Measurements from ENCODE around the gene LILRA2.
A peak's percentile ranks its signal among the peaks of the same experiment; 100 is the strongest.
"Not testable (repeated sequence)": the region's sequence is repeated elsewhere in the genome, so short reads cannot be mapped to it uniquely, and the experiment has no call there.

The LILRA2 gene

DNA sequence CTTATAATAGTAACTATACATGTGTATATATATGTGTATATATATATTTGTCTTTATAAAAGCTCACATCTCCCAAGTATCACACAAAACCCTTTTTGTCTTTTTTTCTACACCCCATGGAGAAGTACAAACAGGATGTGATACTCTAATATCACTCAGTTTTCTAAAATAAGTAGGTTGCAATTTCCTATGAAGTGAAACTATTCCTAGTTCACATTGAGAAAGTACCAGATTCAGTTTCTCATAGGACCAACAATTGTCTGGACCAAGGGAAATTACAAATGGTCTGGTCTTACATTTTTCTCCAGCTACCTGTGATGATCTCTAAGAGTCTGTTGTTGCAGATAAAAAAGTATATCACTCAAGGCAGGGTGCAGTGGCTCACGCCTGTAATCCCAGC is 38.8 kb downstream of the LILRA2 start:
- no peak for DNase-seq

DNA sequence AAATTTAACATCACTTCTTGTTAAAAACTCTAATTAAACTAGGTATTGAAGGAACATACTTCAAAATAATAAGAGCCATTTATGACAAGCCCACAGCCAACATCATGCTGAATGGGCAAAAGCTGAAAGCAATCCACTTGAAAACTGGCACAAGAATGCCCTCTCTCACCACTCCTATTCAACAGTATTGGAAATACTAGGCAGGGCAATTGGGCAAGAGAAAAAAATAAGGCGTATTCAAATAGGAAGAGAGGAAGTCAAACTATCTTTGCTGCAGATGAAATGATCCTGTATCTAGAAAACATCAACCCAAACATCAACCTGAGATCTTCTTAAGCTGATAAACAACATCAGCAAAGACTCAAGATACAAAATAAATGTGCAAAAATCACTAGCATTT is 41.1 kb downstream of the LILRA2 start:
- no peak for DNase-seq

DNA sequence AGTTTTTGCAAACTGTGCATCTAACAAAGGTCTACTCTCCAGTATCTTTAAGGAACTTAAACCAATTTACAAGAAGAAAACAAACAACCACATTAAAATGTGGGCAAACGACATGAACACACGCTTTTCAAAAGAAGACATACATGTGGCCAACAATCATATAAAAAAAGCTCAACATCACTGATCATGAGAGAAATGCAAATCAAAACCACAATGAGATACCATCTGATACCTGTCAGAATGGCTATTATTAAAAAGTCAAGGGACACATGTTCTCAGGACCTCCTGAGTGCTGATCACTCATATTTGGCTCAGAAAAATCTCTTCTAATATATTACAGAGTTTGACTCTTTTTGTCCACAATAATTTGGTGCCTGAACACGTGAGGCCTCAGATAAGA is 42.5 kb downstream of the LILRA2 start:
- no peak for DNase-seq

DNA sequence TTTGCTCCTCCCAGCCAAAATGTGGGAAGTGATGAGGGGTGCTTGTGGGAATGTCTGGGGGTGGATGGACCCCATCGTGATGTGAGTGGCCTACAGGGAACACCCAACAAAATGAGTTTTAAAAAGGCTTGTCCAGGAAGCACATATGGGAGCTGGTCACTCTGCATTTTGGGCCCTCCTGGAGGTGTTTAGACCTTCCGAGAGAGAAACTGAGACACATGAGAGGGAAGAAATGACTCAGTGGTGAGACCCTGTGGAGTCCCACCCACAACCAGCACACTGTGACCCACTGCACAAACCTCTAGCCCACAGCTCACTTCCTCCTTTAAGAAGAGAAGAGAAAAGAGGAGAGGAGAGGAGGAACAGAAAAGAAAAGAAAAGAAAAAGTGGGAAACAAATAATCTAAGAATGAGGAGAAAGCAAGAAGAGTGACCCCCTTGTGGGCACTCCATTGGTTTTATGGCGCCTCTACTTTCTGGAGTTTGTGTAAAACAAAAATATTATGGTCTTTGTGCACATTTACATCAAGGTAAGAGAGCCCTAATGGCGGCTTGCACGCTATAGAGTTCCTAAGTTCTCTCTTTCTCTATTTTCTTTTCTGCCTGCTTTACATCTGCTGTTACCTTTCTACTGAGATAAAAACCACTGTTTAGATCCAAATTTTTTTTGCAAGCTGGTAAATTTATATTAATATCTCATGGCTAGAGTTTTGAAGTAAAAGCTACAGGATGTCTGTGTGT is 43.4 kb downstream of the LILRA2 start:
- no peak for DNase-seq

DNA sequence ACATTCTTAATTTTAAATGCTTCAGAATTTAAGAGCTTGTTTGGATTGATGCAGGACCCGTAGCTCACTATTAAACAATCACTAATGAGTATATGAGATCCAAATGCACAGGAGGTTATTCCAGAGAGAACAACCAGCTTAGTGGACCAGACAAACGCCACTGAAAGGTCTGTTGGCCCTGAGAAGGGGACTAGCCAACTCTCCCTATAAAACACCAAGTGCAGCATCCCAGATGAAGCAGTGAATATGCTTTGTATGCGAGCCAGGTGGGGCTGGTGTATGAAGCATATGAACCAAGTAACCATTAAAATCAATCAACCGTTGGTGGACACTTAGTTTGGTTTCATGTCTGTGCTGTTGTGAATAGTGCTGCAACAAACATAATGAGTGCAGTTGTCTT is 46.9 kb downstream of the LILRA2 start:
- DNase-seq: no peak

DNA sequence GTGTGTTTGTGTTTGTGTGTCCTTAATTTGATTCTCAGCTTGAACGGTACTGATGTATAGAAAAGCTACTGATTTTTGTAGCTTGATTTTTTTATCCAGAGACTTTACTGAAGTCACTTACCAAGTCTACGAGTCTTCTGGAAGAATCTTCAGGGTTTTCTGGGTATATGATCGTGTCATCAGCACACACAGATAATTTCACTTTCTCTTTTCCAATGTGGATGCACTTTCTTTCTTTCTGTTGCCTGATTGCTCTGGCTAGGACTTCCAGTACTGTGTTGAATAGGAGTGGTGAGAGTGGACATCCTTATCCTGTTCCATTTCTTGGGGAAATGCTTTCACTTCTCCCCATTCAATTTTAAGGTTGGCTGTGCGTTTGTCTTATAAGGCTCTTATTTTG is 48.8 kb downstream of the LILRA2 start:
- DNase-seq: no peak

DNA sequence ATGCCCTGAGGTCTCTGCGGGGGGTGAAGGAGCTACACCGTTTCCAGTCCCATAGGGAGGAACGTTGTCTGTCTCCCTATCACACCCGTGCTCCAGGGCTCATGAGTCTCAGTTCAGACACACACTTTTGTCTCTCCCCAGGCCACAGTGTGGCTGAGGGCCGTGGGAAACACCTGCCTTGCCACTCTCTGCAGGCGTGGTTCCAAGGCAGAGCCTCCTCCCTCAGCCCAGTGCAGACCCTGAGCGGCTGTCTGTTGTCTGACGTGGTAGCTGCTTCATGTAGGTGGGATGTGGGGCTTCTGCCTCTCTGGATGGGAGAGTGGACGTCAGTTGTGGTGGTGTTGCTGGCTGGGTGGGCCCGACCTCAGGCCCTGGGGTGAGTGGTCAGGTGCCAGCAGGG is 50.6 kb downstream of the LILRA2 start:
- not testable (repeated sequence) for DNase-seq

DNA sequence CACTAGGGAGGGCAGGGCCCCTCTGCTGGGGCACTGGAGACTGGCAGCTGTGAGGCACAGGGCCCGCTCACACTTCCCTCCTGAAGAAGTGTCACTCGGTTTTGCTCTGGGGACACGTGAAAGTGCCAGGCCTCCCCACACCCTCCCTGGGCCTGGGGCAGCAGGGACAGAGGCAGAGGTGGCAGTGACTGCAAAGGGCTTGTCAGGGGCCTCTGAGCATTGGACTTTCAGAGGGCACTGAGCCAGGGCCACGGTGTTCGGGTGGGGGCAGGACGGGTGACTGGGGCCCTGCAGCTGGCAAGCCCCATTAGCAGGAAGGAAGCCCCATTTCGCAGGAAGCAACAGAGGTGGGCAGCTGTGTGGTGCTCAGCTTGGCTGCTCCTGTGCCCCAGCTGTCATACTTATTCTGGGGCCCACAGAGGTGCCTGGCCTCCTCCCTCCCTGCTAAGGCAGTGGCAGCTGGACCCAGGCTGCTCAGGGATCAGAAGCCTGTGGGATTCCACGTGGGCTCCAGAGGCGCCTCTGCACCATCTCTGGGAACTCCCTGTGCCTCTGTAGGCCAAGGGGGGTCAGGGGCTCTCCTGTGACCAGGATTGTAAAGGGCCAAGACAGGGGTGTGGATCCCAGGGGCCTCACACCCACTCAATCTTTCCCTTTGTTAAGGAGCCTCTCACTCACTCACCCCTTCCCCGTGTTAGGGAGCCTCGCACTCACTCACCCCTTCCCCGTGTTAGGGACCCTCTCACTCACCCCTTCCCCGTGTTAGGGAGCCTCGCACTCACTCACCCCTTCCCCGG is 51.5 kb downstream of the LILRA2 start:
- peak in 1 of 2 donors; percentile 35 for DNase-seq

DNA sequence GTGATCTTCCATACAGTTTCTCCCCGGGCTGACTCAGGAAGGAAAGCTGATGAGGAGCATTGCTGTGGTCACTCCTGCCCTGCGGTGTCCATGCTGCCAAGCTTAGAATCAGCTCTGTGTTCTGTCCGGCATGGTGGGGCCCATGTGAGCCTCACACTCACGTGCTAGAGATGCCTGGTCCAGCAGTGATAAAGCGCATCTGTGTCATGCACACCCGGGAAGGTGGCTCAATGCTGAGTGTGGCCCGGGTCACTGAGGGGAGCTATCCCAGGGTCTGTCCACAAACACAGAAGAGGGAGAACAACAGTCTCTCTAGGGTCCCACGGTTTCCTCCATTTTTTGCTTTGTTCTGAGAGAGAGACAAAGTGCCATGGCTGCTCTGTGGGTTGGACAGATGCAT is 53.2 kb downstream of the LILRA2 start:
- no peak for DNase-seq

DNA sequence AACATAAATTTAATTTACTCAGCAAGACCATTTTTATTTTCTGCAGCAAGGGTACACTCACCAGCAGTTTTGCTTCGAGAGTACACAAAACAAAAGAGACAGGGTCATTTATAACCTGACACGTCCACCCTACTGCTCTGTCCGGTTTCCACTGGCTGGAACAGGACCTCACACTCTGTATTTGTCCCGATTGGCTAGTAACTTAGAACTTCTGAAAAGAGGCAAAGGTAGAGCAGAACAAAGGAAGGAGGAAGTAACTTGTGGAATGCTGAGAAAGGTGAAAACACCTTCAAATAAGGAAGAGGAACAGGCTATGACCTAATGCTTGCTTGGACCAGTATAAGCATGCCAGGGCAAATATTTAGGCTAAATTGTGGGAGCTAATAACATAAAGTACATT is 54.3 kb downstream of the LILRA2 start:
- not testable (repeated sequence) for DNase-seq

DNA sequence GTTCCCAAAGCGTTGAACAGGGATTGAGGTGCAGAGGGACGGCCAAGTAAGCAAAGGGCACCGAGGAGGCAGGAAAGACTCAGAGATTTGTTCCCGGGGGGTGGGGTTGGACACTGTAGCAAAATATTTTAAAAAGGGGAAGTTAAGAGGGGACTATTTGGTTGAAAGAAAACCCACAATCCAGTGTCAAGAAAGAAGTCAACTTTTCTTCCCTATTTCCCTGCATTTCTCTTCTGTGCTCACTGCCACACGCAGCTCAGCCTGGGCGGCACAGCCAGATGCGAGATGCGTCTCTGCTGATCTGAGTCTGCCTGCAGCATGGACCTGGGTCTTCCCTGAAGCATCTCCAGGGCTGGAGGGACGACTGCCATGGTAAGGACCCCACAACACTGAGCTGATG is 56.7 kb downstream of the LILRA2 start, which contains the start of gene LILRB1:
TSS of gene LILRB1 (plus strand) at position 223 of the 400 bp plus-strand sequence. CDS start 590 bp downstream, outside the sequence.
- DNase-seq: not testable (repeated sequence)

DNA sequence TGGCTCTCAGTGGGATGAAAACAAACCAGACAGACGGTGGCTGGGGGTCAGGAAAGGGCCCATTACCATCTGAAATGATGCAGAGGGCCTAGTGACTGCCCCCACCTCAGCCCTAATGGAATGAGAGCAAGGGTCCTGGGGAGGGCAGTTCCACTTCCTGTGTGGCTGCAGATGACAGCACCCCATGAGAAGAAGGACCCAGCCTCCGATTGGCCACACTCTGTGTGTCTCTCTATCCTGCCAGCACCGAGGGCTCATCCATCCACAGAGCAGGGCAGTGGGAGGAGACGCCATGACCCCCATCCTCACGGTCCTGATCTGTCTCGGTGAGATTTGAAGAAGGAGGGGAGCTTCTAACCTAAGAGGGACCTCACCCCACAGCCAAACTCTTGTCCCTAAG is 57.2 kb downstream of the LILRA2 start:
- no peak for DNase-seq

DNA sequence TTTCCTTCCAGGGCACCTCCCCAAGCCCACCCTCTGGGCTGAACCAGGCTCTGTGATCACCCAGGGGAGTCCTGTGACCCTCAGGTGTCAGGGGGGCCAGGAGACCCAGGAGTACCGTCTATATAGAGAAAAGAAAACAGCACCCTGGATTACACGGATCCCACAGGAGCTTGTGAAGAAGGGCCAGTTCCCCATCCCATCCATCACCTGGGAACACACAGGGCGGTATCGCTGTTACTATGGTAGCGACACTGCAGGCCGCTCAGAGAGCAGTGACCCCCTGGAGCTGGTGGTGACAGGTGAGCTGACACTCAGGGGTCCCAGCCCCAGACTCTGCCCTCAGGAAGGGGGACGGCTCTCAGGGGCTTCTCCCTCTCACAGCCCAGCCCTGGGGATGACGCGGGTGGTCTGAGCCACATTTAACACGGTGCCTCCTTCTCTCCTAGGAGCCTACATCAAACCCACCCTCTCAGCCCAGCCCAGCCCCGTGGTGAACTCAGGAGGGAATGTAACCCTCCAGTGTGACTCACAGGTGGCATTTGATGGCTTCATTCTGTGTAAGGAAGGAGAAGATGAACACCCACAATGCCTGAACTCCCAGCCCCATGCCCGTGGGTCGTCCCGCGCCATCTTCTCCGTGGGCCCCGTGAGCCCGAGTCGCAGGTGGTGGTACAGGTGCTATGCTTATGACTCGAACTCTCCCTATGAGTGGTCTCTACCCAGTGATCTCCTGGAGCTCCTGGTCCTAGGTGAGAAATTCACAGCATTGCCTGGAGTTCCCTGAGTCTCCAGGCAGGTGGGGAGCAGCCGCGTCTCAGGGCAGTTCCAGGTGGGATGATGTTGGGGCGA is 58.1 kb downstream of the LILRA2 start:
- DNase-seq: not testable (repeated sequence)

DNA sequence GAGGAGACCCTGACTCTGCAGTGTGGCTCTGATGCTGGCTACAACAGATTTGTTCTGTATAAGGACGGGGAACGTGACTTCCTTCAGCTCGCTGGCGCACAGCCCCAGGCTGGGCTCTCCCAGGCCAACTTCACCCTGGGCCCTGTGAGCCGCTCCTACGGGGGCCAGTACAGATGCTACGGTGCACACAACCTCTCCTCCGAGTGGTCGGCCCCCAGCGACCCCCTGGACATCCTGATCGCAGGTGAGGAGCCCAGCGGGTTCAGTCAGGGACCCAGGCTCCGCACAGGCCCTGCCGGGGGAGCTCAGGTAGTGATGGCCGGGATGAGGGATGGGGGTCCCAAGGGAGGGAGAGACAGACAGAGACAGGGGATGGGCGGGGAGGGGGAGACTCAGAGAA is 58.9 kb downstream of the LILRA2 start:
- DNase-seq: not testable (repeated sequence)

DNA sequence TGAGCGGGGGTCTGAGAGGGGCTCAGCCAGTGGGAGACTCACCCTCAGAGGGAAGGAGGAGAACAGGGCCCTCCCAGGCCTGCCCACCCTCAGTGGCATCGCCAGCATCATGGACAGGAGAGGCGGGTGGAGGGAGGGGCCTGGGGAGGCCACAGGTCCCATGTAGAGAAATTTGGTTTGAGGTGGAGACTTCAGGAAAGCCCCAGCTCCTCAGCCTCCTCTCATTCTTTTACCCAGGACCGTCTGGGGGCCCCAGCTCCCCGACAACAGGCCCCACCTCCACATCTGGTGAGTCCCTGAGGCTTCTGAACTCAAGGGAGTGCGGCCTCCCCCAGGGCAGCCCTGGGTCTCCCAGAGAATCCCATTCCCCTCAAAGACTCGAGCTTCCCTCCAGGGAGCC is 59.8 kb downstream of the LILRA2 start:
- no peak for DNase-seq

DNA sequence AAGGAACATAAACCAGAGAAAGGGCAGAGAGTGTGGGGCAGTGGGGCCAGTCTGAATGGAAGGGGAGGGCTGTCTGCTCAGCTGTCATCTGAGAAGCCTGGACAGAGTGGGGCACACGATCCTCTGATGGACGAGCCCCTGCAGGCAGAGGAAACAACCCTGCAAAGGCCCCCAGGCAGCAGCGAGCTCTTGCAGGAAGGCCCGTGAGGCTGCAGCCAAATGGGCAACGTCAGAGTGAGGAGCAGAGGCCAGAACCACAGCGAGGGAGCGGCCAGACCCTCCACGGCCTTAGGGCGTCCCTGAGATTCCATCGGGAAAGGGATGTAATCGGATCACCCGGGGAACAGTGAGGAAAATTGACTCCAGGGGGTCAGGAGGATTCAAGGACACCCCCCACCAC is 62.5 kb downstream of the LILRA2 start:
- not testable (repeated sequence) for DNase-seq

DNA sequence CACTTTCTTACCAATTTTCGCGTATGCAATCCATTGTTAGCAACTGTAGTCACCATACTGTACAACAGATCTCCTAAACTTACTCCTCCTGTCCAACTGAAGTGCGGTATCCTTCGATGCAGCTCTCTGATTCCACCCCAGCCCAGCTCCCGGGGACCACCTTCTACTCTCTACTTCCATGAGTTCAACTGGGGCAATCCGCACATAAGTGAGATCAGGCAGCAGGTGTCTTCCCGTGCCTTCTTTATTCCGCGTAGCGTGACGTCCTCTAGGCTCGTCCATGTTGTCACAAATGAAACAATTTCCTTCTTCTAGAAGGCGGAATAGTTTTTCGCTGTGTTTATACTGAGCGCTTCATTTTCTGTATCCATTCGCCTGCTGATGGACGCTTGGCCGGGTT is 65.1 kb downstream of the LILRA2 start:
- DNase-seq: no peak
